Activated CD4-positive, alpha-beta T cell treated with anti-CD3 and anti-CD28 coated beads, Interleukin-2, amount 50 U/mL, for 48 hours (primary cell): ENCODE data around the gene LAMC2.
"Not testable (repeated sequence)": the region's sequence is repeated elsewhere in the genome, so short reads cannot be mapped to it uniquely, and the experiment has no call there.

Experiments used
- DNase-seq, 2 experiments: peaks; one replicate each; pipeline ENCODE4 v3.0.0-alpha.2; 2020

The LAMC2 gene

GRCh38 chr1:183270541-183271141 is 84.6 kb downstream of the LAMC2 start:
- DNase-seq, result no peak

DNA sequence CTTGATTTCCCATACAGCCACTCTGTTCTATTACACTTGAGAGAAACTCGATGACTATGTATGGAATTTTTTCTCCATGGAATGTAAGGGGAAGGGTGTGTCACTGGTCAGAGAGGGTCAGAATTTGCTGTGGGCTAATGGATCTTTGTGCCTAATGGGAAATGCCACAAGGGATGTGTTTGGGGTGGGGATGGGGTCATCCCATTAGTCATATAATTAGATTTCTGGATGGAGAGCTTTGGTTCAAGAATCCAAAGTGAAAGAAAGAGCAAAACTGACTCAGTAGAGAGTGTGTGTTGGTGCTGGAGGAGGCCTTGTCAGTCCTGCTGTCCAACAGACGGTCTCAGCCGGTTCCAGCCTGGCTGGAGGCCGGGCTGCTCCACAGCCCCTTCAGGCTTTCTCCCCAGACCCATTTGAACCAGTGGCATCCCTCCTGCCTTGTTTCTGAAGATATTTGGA is 86.4 kb downstream of the LAMC2 start:
- DNase-seq, result no peak

GRCh38 chr1:183273300-183273699 is 87.2 kb downstream of the LAMC2 start:
- DNase-seq, result no peak

DNA sequence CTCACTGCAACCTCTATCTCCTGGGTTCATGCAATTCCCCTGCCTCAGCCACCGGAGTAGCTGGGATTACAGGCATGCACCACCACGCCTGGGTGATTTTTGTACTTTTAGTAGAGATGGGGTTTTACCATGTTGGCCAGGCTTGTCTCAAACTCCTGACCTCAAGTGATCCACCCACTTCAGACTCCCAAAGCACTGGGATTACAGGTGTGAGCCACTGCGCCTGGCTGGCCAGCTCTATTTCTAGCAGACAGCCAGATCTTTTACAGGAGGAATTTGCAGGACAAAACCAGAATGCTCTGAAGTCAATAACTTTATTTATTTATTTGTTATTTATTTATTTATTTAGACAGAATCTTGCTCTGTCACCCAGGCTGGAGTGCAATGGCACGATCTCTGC is 87.9 kb downstream of the LAMC2 start:
- not testable (repeated sequence) for DNase-seq

GRCh38 chr1:183274836-183275235 is 88.8 kb downstream of the LAMC2 start:
- no peak for DNase-seq

GRCh38 chr1:183275322-183275721 is 89.3 kb downstream of the LAMC2 start:
- no peak for DNase-seq

- DNase-seq, result no peak
Observed at GRCh38 chr1:183276386-183277080, 90.5 kb downstream of the LAMC2 start.

DNA sequence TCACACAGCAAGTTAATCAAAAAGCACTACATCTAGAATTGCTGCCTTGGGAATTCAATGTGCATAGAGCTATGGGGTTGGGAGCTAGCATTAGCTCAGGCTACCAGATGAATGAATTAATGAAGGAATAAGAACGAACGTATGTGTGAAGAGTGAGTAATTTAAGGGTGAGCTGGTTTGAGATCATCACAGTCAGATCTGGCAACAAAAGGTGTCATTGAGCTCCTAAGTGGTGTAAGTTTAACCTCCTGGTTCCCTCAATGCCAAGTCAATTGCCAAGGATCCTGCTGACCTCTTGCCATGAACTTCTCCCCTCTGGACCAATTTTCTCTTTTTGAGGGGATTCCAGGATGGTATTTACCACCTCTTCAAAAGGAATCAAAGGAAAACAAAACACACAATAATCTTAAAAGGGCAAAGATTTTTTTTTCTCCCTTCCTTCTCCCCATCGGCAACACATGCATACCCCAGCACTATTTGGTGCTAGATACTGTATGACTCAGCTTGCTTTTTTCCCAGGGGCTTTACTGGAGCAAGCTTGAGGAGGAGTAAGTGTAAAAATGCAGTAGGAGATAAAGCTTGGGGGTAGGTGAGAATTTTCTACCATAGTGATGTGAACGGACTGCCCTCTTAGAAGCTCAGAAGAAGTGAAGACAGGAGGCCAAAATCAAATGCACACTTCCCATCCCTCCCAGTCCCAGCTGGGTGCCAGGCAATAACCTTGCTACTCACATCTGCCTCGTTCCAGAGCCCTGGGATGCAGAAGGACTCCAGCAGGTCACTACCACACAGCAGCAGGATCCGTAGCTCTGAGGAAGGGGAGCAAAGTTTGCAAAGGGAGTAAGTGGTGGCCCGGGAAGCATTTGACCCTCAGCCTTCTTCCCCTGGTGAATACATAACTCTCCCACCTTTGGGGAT is 92.0 kb downstream of the LAMC2 start:
- DNase-seq, result no peak

DNA sequence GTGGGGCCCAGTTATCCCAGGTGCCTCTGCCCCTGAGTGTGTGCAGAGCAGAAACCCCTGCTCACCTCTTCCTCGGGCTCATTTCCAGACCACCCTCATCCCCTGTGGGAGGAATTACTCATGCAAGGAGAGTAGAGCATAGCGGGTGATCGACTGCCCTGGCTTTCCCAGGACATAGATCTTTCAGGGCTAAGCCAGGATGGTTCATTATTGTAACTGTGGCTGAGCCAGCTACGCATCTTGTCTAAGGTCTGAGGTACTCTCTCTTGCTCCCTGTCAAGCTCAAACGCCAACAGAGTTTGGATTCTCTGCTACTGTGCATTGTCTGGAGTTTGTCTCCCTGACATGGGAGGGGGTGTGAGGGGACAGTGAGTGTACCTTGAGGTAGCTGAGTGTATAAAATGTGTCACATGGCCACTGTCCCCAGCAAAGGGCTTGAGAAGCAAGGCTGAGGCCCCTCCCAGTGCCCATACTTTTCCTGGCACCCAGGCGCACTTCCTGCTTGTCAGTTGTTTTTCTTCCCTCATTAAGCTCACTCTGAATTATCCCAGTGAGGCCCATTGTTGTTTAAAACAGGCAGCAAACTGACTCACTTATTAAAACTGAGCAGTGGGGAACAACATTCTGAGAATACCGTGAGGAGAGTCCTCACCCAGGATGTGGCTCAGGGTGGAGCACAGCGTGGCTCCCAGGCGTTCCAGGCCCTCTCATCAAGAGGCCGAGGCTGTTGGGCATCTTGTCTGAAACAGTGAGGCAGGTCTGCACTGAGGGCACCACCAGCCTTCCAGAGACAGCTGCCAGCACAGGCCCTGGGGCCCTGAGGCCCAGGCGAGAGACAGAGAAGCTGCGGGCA is 92.9 kb downstream of the LAMC2 start:
- no peak for DNase-seq

GRCh38 chr1:183279835-183280234 is 93.8 kb downstream of the LAMC2 start:
- no peak for DNase-seq

DNA sequence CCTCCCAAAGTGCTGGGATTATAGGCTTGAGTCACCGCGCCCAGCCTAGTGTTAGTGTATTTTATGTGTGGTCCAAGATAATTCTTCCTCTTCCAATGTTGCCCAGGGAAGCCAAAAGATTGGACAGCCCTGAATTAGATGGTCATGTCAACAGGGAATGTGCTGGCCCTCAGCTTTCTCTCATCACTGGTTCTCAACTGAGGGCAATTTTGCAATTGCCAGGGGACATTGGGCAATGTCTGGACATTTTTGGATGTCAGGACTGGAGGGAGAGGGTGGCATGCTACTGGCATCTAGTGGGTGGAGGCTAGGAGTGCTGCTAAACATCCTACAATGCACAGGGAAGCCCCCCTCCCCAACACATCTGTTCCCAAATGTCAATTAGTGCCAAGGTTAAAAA is 95.0 kb downstream of the LAMC2 start:
- DNase-seq, result no peak

GRCh38 chr1:183281553-183282091 is 95.6 kb downstream of the LAMC2 start:
- peak; percentile 82 to 85 for DNase-seq

DNA sequence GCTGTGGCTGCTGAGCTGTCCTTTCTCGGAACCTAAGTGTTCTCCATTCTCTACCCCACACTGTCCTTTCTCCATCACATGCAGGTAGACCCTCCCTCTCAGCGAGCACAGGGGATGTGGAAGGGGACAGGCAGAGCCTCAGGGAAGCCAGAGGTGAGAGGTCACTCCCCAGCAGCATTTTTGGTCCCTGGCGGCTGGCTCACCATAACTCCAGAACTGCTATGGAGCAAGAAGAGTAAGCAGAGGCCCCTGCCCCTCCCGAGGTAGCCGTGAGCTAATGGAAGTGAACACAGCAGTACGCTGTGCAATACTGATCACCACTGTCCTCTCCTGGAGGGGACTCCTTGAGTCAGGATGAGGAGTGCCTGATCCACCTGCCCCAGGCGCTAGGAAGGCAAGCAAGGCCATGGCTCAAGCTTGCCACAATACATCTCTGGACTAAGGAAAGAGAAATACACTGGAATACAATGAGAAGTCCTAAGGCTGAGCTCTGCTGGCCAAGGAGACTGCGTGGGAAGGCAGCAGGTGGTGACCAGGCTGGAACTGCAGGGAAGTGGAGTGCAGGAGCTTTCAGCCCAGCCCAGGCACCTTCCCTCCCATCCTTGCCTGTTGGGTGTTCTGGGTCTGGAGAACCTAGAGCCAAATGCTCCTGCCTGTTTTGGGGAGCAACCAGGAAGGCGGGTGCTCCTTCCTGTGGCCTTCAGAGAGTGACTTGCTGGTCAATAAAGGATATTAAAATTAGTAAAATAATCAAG is 96.2 kb downstream of the LAMC2 start:
- no peak for DNase-seq

GRCh38 chr1:183283286-183283685 is 97.2 kb downstream of the LAMC2 start:
- DNase-seq, result no peak

DNA sequence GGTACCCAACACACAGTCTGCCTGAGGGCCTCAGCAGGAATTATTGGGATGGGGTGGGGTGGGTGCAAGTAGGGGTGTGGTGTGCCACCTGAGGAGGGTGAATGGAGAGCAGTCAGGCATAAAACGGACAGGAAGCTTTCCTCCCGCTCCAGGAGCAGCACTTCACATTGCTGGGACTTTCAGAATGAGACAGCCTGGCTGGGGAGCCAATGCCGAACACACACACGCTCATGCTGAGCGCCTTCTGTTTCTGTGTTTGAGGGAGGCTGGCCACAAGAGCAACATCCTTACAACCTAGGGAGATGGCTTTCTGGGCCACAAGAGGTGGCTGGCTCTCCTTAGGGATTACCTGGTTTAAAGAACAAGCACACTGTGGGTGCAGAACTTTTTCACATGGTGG is 98.0 kb downstream of the LAMC2 start:
- no peak for DNase-seq

- DNase-seq, result no peak
Observed at GRCh38 chr1:183285256-183285655, 99.2 kb downstream of the LAMC2 start.

GRCh38 chr1:183285746-183286145 is 99.7 kb downstream of the LAMC2 start:
- no peak for DNase-seq

GRCh38 chr1:183287191-183287675 is 101.2 kb downstream of the LAMC2 start:
- no peak for DNase-seq

GRCh38 chr1:183288583-183288982 is 102.5 kb downstream of the LAMC2 start:
- no peak for DNase-seq

DNA sequence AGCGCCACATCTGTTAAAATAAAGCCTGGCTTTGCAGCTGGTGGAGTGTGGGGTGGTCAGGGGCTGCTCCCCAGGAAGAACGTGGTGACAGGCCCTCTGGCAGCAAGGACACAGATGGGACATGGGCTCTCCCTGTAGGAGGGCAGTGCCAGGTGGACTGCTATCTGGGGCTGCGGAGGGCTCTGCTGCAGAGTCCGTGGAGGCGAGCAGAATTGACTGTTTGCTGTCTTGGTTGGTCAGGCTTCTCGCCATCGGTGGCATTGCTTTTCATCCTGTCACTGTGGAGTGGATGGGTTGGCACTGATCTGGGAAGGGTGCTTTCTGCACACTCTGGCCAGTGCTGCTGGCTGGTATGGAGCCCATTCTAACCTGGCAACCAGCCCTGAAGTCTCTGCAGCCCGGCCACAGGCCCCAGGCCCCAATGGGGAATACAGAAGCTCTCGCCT is 103.0 kb downstream of the LAMC2 start:
- no peak for DNase-seq

DNA sequence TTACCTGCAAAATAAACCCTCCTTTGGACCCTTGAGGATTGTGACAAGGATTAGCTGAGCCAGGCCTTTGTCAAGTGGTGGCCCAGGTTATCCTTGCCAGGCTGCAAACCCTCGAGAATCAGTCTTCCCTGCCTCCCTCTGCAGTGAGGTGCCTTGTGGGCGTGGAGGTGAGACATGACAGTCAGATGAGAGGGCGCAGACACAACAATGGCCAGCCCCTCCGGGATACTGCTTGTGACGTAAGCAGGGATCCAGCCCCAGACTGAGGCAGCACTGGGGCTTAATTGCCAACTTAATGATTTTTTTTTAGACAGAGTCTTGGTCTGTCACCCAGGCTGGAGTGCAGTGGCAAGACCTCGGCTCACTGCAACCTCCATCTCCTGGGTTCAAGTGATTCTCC is 104.6 kb downstream of the LAMC2 start:
- no peak for DNase-seq
